Stimulated activated CD8-positive, alpha-beta memory T cell treated with anti-CD3 and anti-CD28 coated beads, Interleukin-15, amount 100 ng/mL, for 4 hours (primary cell): ENCODE data around the gene CYP24A1.

Source experiments
- DNase-seq, 2 donors: peaks; one replicate each; pipeline ENCODE4 v3.0.0-alpha.2; 2020; ENCODE audit warnings: low read depth in 2 of 2

CYP24A1 gene

GRCh38 chr20:54113566-54113965, 60.2 kb downstream of the CYP24A1 start:
- no peak for DNase-seq

- no peak for DNase-seq
Measured at GRCh38 chr20:54112221-54112884, 61.4 kb downstream of the CYP24A1 start.

GRCh38 chr20:54111460-54111859, 62.3 kb downstream of the CYP24A1 start:
- DNase-seq: no peak

- no peak for DNase-seq
Measured at GRCh38 chr20:54110457-54110856, 63.3 kb downstream of the CYP24A1 start.

GRCh38 chr20:54110041-54110440, 63.7 kb downstream of the CYP24A1 start:
- DNase-seq: no peak

- DNase-seq: no peak
Measured at GRCh38 chr20:54108817-54109216, 65.0 kb downstream of the CYP24A1 start.

- no peak for DNase-seq
Measured at GRCh38 chr20:54108326-54108642, 65.5 kb downstream of the CYP24A1 start.

GRCh38 chr20:54107600-54108325, 66.0 kb downstream of the CYP24A1 start:
- DNase-seq: no peak

- no peak for DNase-seq
Measured at GRCh38 chr20:54107181-54107580, 66.6 kb downstream of the CYP24A1 start.

- DNase-seq: no peak
Measured at GRCh38 chr20:54106162-54106561, 67.6 kb downstream of the CYP24A1 start.

GRCh38 chr20:54105653-54106052, 68.1 kb downstream of the CYP24A1 start:
- DNase-seq: no peak

GRCh38 chr20:54104781-54105180, 69.0 kb downstream of the CYP24A1 start:
- no peak for DNase-seq

GRCh38 chr20:54103762-54104600, 69.8 kb downstream of the CYP24A1 start:
- DNase-seq: no peak
